H9 (cell line): ENCODE measurements around the gene RBFOX1. TPM values are rescaled to one million over a fixed set of nuclear protein-coding genes. Genes with fewer than 3 reads are reported as not detected.

Experiments
- DNase-seq: peaks from one replicate; pipeline ENCODE4 v3.0.0-alpha.2; 2017
- H2AFZ ChIP-seq: one replicate; pipeline ENCODE4 v1.6.1; 2013; ENCODE audit warnings: mild to moderate bottlenecking, low read length, control low read depth, moderate library complexity
- H2AK5ac ChIP-seq: 2 replicates; pipeline ENCODE4 v1.6.1; 2013; ENCODE audit warnings: low read length, control low read depth, mixed read lengths; ENCODE audit not compliant: insufficient read length
- H2BK120ac ChIP-seq: one replicate; pipeline ENCODE4 v1.6.1; 2013; ENCODE audit warnings: low read depth, mild to moderate bottlenecking, low read length, control low read depth, inconsistent platforms; ENCODE audit not compliant: poor library complexity, severe bottlenecking
- H2BK12ac ChIP-seq: 2 replicates; pipeline ENCODE4 v1.6.1; 2013; ENCODE audit warnings: low read length, control low read depth, mixed read lengths, low read depth; ENCODE audit not compliant: insufficient read length
- H2BK15ac ChIP-seq: 2 replicates; pipeline ENCODE4 v1.6.1; 2013; ENCODE audit warnings: low read depth, low read length, control low read depth
- H2BK20ac ChIP-seq: one replicate; pipeline ENCODE4 v1.6.1; 2013; ENCODE audit warnings: low read depth, mild to moderate bottlenecking, low read length, control low read depth, inconsistent platforms; ENCODE audit not compliant: poor library complexity, severe bottlenecking
- H2BK5ac ChIP-seq: 2 replicates; pipeline ENCODE4 v1.6.1; 2013; ENCODE audit warnings: low read length, control low read depth, mixed read lengths; ENCODE audit not compliant: insufficient read length
- H3K14ac ChIP-seq: 2 replicates; pipeline ENCODE4 v1.6.1; 2013; ENCODE audit warnings: low read length, control low read depth; ENCODE audit not compliant: insufficient read depth
- H3K18ac ChIP-seq: 2 replicates; pipeline ENCODE4 v1.6.1; 2013; ENCODE audit warnings: low read depth, mild to moderate bottlenecking, mixed read lengths, low read length, control low read depth; ENCODE audit not compliant: insufficient read length
- H3K23ac ChIP-seq: 2 replicates; pipeline ENCODE4 v1.6.1; 2013; ENCODE audit warnings: low read length, control low read depth, mixed read lengths, low read depth; ENCODE audit not compliant: insufficient read length
- H3K23me2 ChIP-seq: 2 replicates; pipeline ENCODE4 v1.6.1; 2013; ENCODE audit warnings: low read depth, mild to moderate bottlenecking, mixed read lengths, low read length, control low read depth; ENCODE audit not compliant: insufficient read length, poor library complexity, severe bottlenecking
- H3K27ac ChIP-seq: 2 replicates; pipeline ENCODE4 v1.5.1; 2013; ENCODE audit warnings: low read length, control low read depth, mixed read lengths, low read depth; ENCODE audit not compliant: insufficient read length
- H3K27me3 ChIP-seq: 2 replicates; pipeline ENCODE4 v1.6.1; 2013; ENCODE audit warnings: low read length, control low read depth, inconsistent platforms; ENCODE audit not compliant: insufficient read depth
- H3K4ac ChIP-seq: 2 replicates; pipeline ENCODE4 v1.6.1; 2013; ENCODE audit warnings: low read depth, mild to moderate bottlenecking, control low read depth, inconsistent platforms, low read length, moderate library complexity
- H3K4me1 ChIP-seq: 2 replicates; pipeline ENCODE4 v1.6.1; 2013; ENCODE audit warnings: low read length, control low read depth, inconsistent platforms; ENCODE audit not compliant: insufficient read depth
- H3K4me2 ChIP-seq: 2 replicates; pipeline ENCODE4 v1.6.1; 2013; ENCODE audit warnings: low read length, control low read depth, mixed read lengths; ENCODE audit not compliant: insufficient read length, insufficient read depth
- H3K56ac ChIP-seq: 2 replicates; pipeline ENCODE4 v1.6.1; 2013; ENCODE audit warnings: low read depth, mild to moderate bottlenecking, mixed read lengths, low read length, control low read depth; ENCODE audit not compliant: insufficient read length
- H3K79me1 ChIP-seq: 2 replicates; pipeline ENCODE4 v1.6.1; 2013; ENCODE audit warnings: low read depth, mild to moderate bottlenecking, moderate library complexity, low read length, control low read depth, inconsistent platforms; ENCODE audit not compliant: insufficient read depth, poor library complexity, severe bottlenecking
- H3K79me2 ChIP-seq: 2 replicates; pipeline ENCODE4 v1.6.1; 2013; ENCODE audit warnings: low read length, control low read depth, inconsistent platforms; ENCODE audit not compliant: insufficient read depth
- H3K9ac ChIP-seq: 2 replicates; pipeline ENCODE4 v1.6.1; 2013; ENCODE audit warnings: low read length, control low read depth, mixed read lengths; ENCODE audit not compliant: insufficient read length; ENCODE audit errors: extremely low read depth
- H3K9me3 ChIP-seq: one replicate; pipeline ENCODE4 v1.6.1; 2013; ENCODE audit warnings: low read depth, low read length, inconsistent platforms; ENCODE audit not compliant: control insufficient read depth
- H3T11ph ChIP-seq: one replicate; pipeline ENCODE4 v1.6.1; 2013; ENCODE audit warnings: mild to moderate bottlenecking, low read length, control low read depth, inconsistent platforms
- H4K20me1 ChIP-seq: one replicate; pipeline ENCODE4 v1.6.1; 2013; ENCODE audit not compliant: control insufficient read depth, insufficient read length, insufficient read depth
- H4K5ac ChIP-seq: 2 replicates; pipeline ENCODE4 v1.6.1; 2013; ENCODE audit warnings: low read depth, mild to moderate bottlenecking, mixed read lengths, low read length, control low read depth; ENCODE audit not compliant: insufficient read length
- H4K8ac ChIP-seq: replicated peaks from 2 replicates; pipeline ENCODE4 v1.6.1; 2013; ENCODE audit warnings: low read length, control low read depth, mixed read lengths, low read depth; ENCODE audit not compliant: insufficient read length
- H4K91ac ChIP-seq: 2 replicates; pipeline ENCODE4 v1.6.1; 2013; ENCODE audit warnings: low read depth, mild to moderate bottlenecking, moderate library complexity, mixed read lengths, low read length, control low read depth; ENCODE audit not compliant: insufficient read length
- H3K27ac Mint-ChIP-seq, 3 experiments: 2 replicates in 2 of 3; 3 replicates in 1 of 3; pipeline ENCODE4 v1.8.0; 2020 to 2021; ENCODE audit warnings: mixed read lengths in 3 of 3, mild to moderate bottlenecking in 1 of 3, moderate library complexity in 1 of 3
- H3K27me3 Mint-ChIP-seq: 2 replicates; pipeline ENCODE4 v1.8.0; 2021; ENCODE audit warnings: low read depth, mild to moderate bottlenecking, moderate library complexity, mixed read lengths
- H3K36me3 Mint-ChIP-seq, 3 experiments: 2 replicates in 2 of 3; 3 replicates in 1 of 3; pipeline ENCODE4 v1.8.0; 2020 to 2021; ENCODE audit warnings: low read depth in 3 of 3, mixed read lengths in 3 of 3; ENCODE audit not compliant: insufficient read depth in 1 of 3
- H3K4me1 Mint-ChIP-seq, 2 experiments: 2 replicates each; pipeline ENCODE4 v1.8.0; 2020; ENCODE audit warnings: mixed read lengths in 2 of 2
- H3K4me3 Mint-ChIP-seq, 2 experiments: 2 replicates in 1 of 2; 3 replicates in 1 of 2; pipeline ENCODE4 v1.8.0; 2020 to 2021; ENCODE audit warnings: mild to moderate bottlenecking in 2 of 2, mixed read lengths in 2 of 2, moderate library complexity in 1 of 2
- H3K9me3 Mint-ChIP-seq, 2 experiments: 2 replicates in 1 of 2; 3 replicates in 1 of 2; pipeline ENCODE4 v1.8.0; 2020; ENCODE audit warnings: mild to moderate bottlenecking in 2 of 2, mixed read lengths in 2 of 2, moderate library complexity in 1 of 2
- CTCF ChIP-seq: fragments of 200-600 bp; sonication (generic); conservative IDR thresholded peaks from 3 replicates; pipeline ENCODE4 v1.8.0; 2021; ENCODE audit warnings: antibody characterized with exemption, mild to moderate bottlenecking
- WGBS: extraction: QIAGEN DNeasy Blood & Tissue Kit; methylation state at CpG from one replicate; pipeline ENCODE4 v1.1.7; 2013; ENCODE audit warnings: missing lambda C conversion rate, low lambda C conversion rate, mixed read lengths; ENCODE audit not compliant: insufficient read length; ENCODE audit errors: extremely low coverage; 5-methylcytosine and 5-hydroxymethylcytosine counted together
- total RNA-seq: library from RNA; stranded (reverse); gene quantifications from 2 replicates; pipeline ENCODE4 v1.2.1, GENCODE V29; 2021

The RBFOX1 gene
- total RNA-seq, 1 experiment from 2014 or later = 2.0 TPM

DNA sequence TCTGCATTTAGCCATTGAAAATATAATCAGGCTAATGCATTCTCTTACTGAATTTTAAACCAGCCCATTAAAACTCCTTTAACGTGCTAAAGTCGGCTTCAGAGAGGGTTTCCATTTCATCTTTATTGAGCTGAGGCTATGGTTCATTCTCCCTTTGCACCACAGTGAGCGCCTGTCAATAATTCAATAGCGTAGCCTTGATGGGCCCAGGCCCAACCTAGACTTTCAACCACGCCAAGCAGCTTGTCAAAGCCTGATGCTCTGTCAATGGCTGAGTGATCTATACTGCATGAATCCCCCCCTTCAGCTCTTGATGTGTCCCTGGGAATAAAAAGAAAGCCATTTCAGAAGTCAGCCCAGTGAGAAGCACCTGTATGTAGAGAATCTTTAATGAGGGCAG lies 106.0 kb downstream of the RBFOX1 start:
- H4K5ac ChIP-seq = no peak overlapping the region
- Mint-ChIP-seq H3K36me3 (no peaks in the 10 kb centered on the region), H3K9me3 (no peaks in the 10 kb centered on the region), H3K27me3 (no peaks in the 10 kb centered on the region; the same call in 1 of the 2 replicates), H3K4me1 (peaks cover 35 to 39% of the 10 kb centered on the region in 2 experiments), H3K27ac (no peak overlapping the region; a peak in 2 of 7 replicates), H3K4me3 (no peak overlapping the region)
- no peak overlapping the region for H2BK15ac ChIP-seq
- H4K8ac ChIP-seq = no peak overlapping the region
- peaks cover 17% of the 10 kb centered on the region; the same call in 1 of the 2 replicates for H3K4me1 ChIP-seq
- no peak overlapping the region for H3K9ac ChIP-seq
- H2BK5ac ChIP-seq = no peak overlapping the region
- H3K23me2 ChIP-seq = no peaks in the 10 kb centered on the region
- TF ChIP-seq CTCF = no peak
- no peak overlapping the region for H3T11ph ChIP-seq
- H2BK20ac ChIP-seq = no peak overlapping the region
- H3K18ac ChIP-seq = no peak overlapping the region
- no peak overlapping the region for H3K14ac ChIP-seq
- no peak overlapping the region for H2BK120ac ChIP-seq
- no peak overlapping the region for H3K27ac ChIP-seq
- no CpG with 5 or more reads among the region's 5 CpGs for WGBS
- H3K79me2 ChIP-seq = no peaks in the 10 kb centered on the region
- H2AFZ ChIP-seq = no peak overlapping the region
- no peaks in the 10 kb centered on the region for H4K20me1 ChIP-seq
- H4K91ac ChIP-seq = no peak overlapping the region
- H2AK5ac ChIP-seq = no peak overlapping the region
- no peaks in the 10 kb centered on the region for H3K9me3 ChIP-seq
- no peak overlapping the region for H3K4ac ChIP-seq
- DNase-seq = no peak
- H3K56ac ChIP-seq = no peak overlapping the region
- no peaks in the 10 kb centered on the region for H3K79me1 ChIP-seq
- H2BK12ac ChIP-seq = no peak overlapping the region
- no peak overlapping the region for H3K4me2 ChIP-seq
- H3K27me3 ChIP-seq = no peaks in the 10 kb centered on the region
- no peak overlapping the region for H3K23ac ChIP-seq
